ENCODE results near the gene TUBGCP6.

- TF ChIP-seq POLR2A (IDR thresholded peaks at IDR 0.05; ENCODE audit: low read depth, low read length) (peak; percentile 43; the same call in 1 of the 2 replicates), POLR2AphosphoS5 (IDR thresholded peaks at IDR 0.05; ENCODE audit: low read depth, low read length) (no peak)
These were observed 44.9 kb downstream of the TUBGCP6 start for GRCh38 chr22:50199829-50200460.

Data from GM12892 (cell line).